Peyer's patch (tissue), 4 donors: ENCODE measurements around the gene CARD18. TPM values are rescaled to one million over a fixed set of nuclear protein-coding genes. Genes with fewer than 3 reads are reported as not detected.

Source experiments
- DNase-seq, 3 donors: peaks; one replicate each; pipeline ENCODE4 v3.0.0-alpha.2; 2017 to 2019
- H3K27ac ChIP-seq, 4 donors: fragments of 200-600 bp; sonication (generic); one replicate each; pipeline ENCODE4 v1.5.1; 2016 to 2019
- H3K27me3 ChIP-seq, 2 donors: fragments of 200-600 bp; sonication (generic); one replicate each; pipeline ENCODE4 v1.5.1; 2019
- H3K36me3 ChIP-seq, 3 donors: fragments of 200-600 bp; sonication (generic); one replicate each; pipeline ENCODE4 v1.5.1; 2016 to 2019
- H3K4me1 ChIP-seq, 4 donors: fragments of 200-600 bp; sonication (generic); one replicate each; pipeline ENCODE4 v1.5.1; 2016 to 2019
- H3K4me3 ChIP-seq, 4 donors: fragments of 200-600 bp; sonication (generic); 1 replicate in 3 of 4; 2 replicates in 1 of 4; pipeline ENCODE4 v1.5.1; 2016 to 2019; ENCODE audit warnings: mild to moderate bottlenecking in 1 of 4
- H3K9me3 ChIP-seq, 4 donors: fragments of 200-600 bp; sonication (generic); one replicate each; pipeline ENCODE4 v1.5.1; 2016 to 2019; ENCODE audit warnings: mild to moderate bottlenecking in 1 of 4
- CTCF ChIP-seq, 6 experiments: fragments of 450-650 bp in 4 of 6; fragments of 200-600 bp in 2 of 6; sonication (generic) in 1 of 6; IDR thresholded peaks; one replicate each; pipeline ENCODE4 v1.5.1; 2017 to 2019; ENCODE audit warnings: antibody characterized with exemption in 6 of 6, mild to moderate bottlenecking in 3 of 6, moderate library complexity in 1 of 6
- POLR2A ChIP-seq, 2 donors: fragments of 450-650 bp; IDR thresholded peaks; one replicate each; pipeline ENCODE4 v1.5.1; 2017; ENCODE audit warnings: antibody characterized with exemption in 2 of 2, mild to moderate bottlenecking in 2 of 2, moderate library complexity in 2 of 2
- total RNA-seq, 4 donors: library from RNA; depleted of rRNA; stranded (reverse); fragments of >200 nt; gene quantifications; one replicate each; pipeline ENCODE4 v1.1.0, GENCODE V29; 2016

Gene CARD18
- total RNA-seq, 4 donors from 2014 or later: not detected

GRCh38 chr11:105137286-105137685 lies 2.3 kb downstream of the CARD18 start:
- Histone ChIP-seq H3K27ac (no peak overlapping the region), H3K27me3 (no peaks in the 10 kb centered on the region), H3K36me3 (no peaks in the 10 kb centered on the region), H3K9me3 (no peaks in the 10 kb centered on the region), H3K4me1 (no peaks in the 10 kb centered on the region), H3K4me3 (no peak overlapping the region)
- TF ChIP-seq POLR2A (IDR thresholded peaks at IDR 0.05) (no peak), CTCF (IDR thresholded peaks at IDR 0.05) (no peak)
- DNase-seq: no peak

- Histone ChIP-seq H3K27me3 (no peaks in the 10 kb centered on the region), H3K4me3 (no peak overlapping the region), H3K36me3 (no peaks in the 10 kb centered on the region), H3K4me1 (no peaks in the 10 kb centered on the region), H3K9me3 (no peaks in the 10 kb centered on the region), H3K27ac (no peak overlapping the region)
- no peak for DNase-seq
- TF ChIP-seq POLR2A (IDR thresholded peaks at IDR 0.05): no peak
Observed at GRCh38 chr11:105135883-105136282, 3.7 kb downstream of the CARD18 start.

GRCh38 chr11:105132716-105133511 lies 6.7 kb downstream of the CARD18 start:
- H3K9me3 ChIP-seq: no peaks in the 10 kb centered on the region
- no peak overlapping the region for H3K27ac ChIP-seq
- no peaks in the 10 kb centered on the region for H3K36me3 ChIP-seq
- no peak overlapping the region for H3K4me3 ChIP-seq
- DNase-seq: no peak
- no peaks in the 10 kb centered on the region for H3K4me1 ChIP-seq
- TF ChIP-seq CTCF (IDR thresholded peaks at IDR 0.05) (no peak), POLR2A (IDR thresholded peaks at IDR 0.05) (no peak)
- no peaks in the 10 kb centered on the region for H3K27me3 ChIP-seq

- no peaks in the 10 kb centered on the region for H3K9me3 ChIP-seq
- H3K27me3 ChIP-seq: no peaks in the 10 kb centered on the region
- no peaks in the 10 kb centered on the region for H3K4me1 ChIP-seq
- no peak for TF ChIP-seq POLR2A (IDR thresholded peaks at IDR 0.05)
- no peak for TF ChIP-seq CTCF (IDR thresholded peaks at IDR 0.05)
- H3K4me3 ChIP-seq: no peak overlapping the region
- H3K36me3 ChIP-seq: no peaks in the 10 kb centered on the region
- no peak for DNase-seq
- H3K27ac ChIP-seq: no peak overlapping the region
Observed at GRCh38 chr11:105130189-105130813, 9.3 kb downstream of the CARD18 start.

GRCh38 chr11:105124756-105125155 lies 14.8 kb downstream of the CARD18 start:
- Histone ChIP-seq H3K27me3 (no peaks in the 10 kb centered on the region), H3K9me3 (no peaks in the 10 kb centered on the region), H3K4me1 (no peaks in the 10 kb centered on the region), H3K27ac (no peak overlapping the region), H3K36me3 (no peaks in the 10 kb centered on the region), H3K4me3 (no peak overlapping the region)
- TF ChIP-seq POLR2A (IDR thresholded peaks at IDR 0.05) (no peak), CTCF (IDR thresholded peaks at IDR 0.05) (no peak)
- DNase-seq: no peak

- no peaks in the 10 kb centered on the region for H3K4me1 ChIP-seq
- no peaks in the 10 kb centered on the region for H3K27me3 ChIP-seq
- DNase-seq: no peak
Observed at GRCh38 chr11:105111145-105111944, 28.2 kb downstream of the CARD18 start.

More at GRCh38 chr11:105111145-105111944, 28.2 kb downstream of the CARD18 start:
- Histone ChIP-seq H3K27ac (no peak overlapping the region), H3K36me3 (no peaks in the 10 kb centered on the region), H3K9me3 (no peaks in the 10 kb centered on the region), H3K4me3 (no peak overlapping the region)
- TF ChIP-seq POLR2A (IDR thresholded peaks at IDR 0.05) (no peak), CTCF (IDR thresholded peaks at IDR 0.05) (no peak)
